ENCODE data around the gene ACACB.

DNA sequence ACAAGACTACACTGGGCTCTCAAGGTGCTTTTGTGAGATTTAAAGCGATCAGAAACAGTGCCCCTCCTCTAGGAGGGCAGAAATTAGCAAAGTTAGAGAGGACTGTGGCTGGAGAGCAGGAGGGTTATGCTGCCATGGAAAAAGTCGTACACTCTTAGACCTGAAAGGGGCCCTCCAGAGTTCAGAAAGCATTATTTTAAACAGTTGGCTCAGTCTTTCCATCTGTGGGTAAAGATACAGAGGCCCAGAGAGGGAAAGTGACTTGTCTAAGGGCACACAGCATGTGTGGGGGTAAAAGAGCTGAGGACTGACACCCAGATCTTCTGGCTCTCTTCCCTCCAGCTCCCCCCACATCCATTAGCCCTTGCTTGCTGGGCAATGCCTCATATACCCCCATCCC is 145.6 kb downstream of the ACACB start:
- TF ChIP-seq, protein P1, sequence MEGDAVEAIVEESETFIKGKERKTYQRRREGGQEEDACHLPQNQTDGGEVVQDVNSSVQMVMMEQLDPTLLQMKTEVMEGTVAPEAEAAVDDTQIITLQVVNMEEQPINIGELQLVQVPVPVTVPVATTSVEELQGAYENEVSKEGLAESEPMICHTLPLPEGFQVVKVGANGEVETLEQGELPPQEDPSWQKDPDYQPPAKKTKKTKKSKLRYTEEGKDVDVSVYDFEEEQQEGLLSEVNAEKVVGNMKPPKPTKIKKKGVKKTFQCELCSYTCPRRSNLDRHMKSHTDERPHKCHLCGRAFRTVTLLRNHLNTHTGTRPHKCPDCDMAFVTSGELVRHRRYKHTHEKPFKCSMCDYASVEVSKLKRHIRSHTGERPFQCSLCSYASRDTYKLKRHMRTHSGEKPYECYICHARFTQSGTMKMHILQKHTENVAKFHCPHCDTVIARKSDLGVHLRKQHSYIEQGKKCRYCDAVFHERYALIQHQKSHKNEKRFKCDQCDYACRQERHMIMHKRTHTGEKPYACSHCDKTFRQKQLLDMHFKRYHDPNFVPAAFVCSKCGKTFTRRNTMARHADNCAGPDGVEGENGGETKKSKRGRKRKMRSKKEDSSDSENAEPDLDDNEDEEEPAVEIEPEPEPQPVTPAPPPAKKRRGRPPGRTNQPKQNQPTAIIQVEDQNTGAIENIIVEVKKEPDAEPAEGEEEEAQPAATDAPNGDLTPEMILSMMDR (IDR thresholded peaks at IDR 0.05): no peak
- no peak for TF ChIP-seq POLR2A (IDR thresholded peaks at IDR 0.05)
